ENCODE data around the gene MAN1A1. TPM values are rescaled to one million over a fixed set of nuclear protein-coding genes. Genes with fewer than 3 reads are reported as not detected.

Gene MAN1A1
- total and polyA plus RNA-seq, 2 of the 8 experiments (the other 6 are each of a cell fraction or from before 2014, with no cell fraction given): 1.8 to 5.4 TPM

- TF ChIP-seq CHD7 (IDR thresholded peaks at IDR 0.05; ENCODE audit: insufficient replicate concordance, low read length) (no peak), RBBP5 (IDR thresholded peaks at IDR 0.05; ENCODE audit: borderline replicate concordance, low read depth, low read length) (no peak), RFX5 (IDR thresholded peaks at IDR 0.05; ENCODE audit: borderline replicate concordance, low read depth, low read length) (no peak), EZH2 (IDR thresholded peaks at IDR 0.05; ENCODE audit: low read depth, low read length, severe bottlenecking) (no peak), TBP (IDR thresholded peaks at IDR 0.05; ENCODE audit: low read depth, low read length) (no peak), SRF (IDR thresholded peaks at IDR 0.05; ENCODE audit: low read depth, low read length) (no peak), RAD21 (IDR thresholded peaks at IDR 0.05 in 1 of 2, conservative IDR thresholded peaks at IDR 0.05 in 1 of 2; ENCODE audit: low read depth in 2 of 2, low read length in 2 of 2) (no peak)
Observed at GRCh38 chr6:119231394-119231793, 118.2 kb downstream of the MAN1A1 start (continued).
